Measurements from ENCODE around the gene MAN1C1.

- TF ChIP-seq CTCF (IDR thresholded peaks at IDR 0.05) (no peak), RCOR1 (IDR thresholded peaks at IDR 0.05; ENCODE audit: low read length) (no peak)
Observed at GRCh38 chr1:25785333-25786067, 168.9 kb downstream of the MAN1C1 start.
